Adrenal gland (tissue), 12 donors: ENCODE data around the gene VIT. TPM values are rescaled to one million over a fixed set of nuclear protein-coding genes. Genes with fewer than 3 reads are reported as not detected.

Source experiments
- DNase-seq, 7 donors: peaks; one replicate each; pipeline ENCODE4 v3.0.0-alpha.2; 2019 to 2020
- H3K27ac ChIP-seq, 5 donors: fragments of 200-600 bp; sonication (generic) in 4 of 5; 1 replicate in 3 of 5; 2 replicates in 2 of 5; pipeline versions ENCODE4 v1.5.1 to v1.8.0; 2016 to 2020; ENCODE audit warnings: mild to moderate bottlenecking in 1 of 5
- H3K27me3 ChIP-seq: fragments of 200-600 bp; 2 replicates; pipeline ENCODE4 v1.8.0; 2021
- H3K36me3 ChIP-seq, 2 donors: fragments of 200-600 bp; replicated peaks in 1 of 2; 1 replicate in 1 of 2; 2 replicates in 1 of 2; pipeline versions ENCODE4 v1.5.1 to v1.8.0; 2018 to 2022
- H3K4me1 ChIP-seq, 2 donors: fragments of 200-600 bp; replicated peaks in 1 of 2; 1 replicate in 1 of 2; 2 replicates in 1 of 2; pipeline versions ENCODE4 v1.5.1 to v1.8.0; 2018 to 2021
- H3K4me3 ChIP-seq, 4 donors: fragments of 200-600 bp; sonication (generic) in 3 of 4; one replicate each; pipeline ENCODE4 v1.5.1; 2016 to 2018
- H3K9me3 ChIP-seq, 3 donors: fragments of 200-600 bp; sonication (generic) in 1 of 3; replicated peaks in 1 of 3; 1 replicate in 2 of 3; 2 replicates in 1 of 3; pipeline versions ENCODE4 v1.5.1 to v1.8.0; 2016 to 2021
- POLR2A ChIP-seq, 2 donors: fragments of 450-650 bp; IDR thresholded peaks; one replicate each; pipeline ENCODE4 v1.6.1; 2017; ENCODE audit warnings: antibody characterized with exemption in 2 of 2, mild to moderate bottlenecking in 2 of 2, moderate library complexity in 1 of 2
- WGBS, 4 donors: extraction: QIAGEN DNeasy Blood & Tissue Kit in 2 of 4; methylation state at CpG; one replicate each; pipeline versions ENCODE4 v1.1.5 to v1.1.7; 2013 to 2017; 5-methylcytosine and 5-hydroxymethylcytosine counted together
- intact Hi-C, 2 donors: fragments of 100-400 bp; cut with DNase I; formaldehyde crosslinking; loops; one replicate each; pipeline versions ENCODE4 v1.14.1 to v1.15.0; 2022 to 2023
- polyA plus RNA-seq, 3 donors: library from polyadenylated mRNA; stranded (reverse); fragments of 200-250 nt in 2 of 3; fragments of 350-450 nt in 1 of 3; fragmentation: Illumina TruSeq in 1 of 3; extraction: RNeasy Lipid Tissue Mini Kit (QIAGEN cat#74804) in 1 of 3; gene quantifications; one replicate each; pipeline ENCODE4 v1.2.3, GENCODE V29; 2013 to 2014
- total RNA-seq, 9 donors: library from RNA; depleted of rRNA in 4 of 9; stranded (reverse); fragments of >200 nt in 4 of 9; fragments of 120-200 nt in 1 of 9; fragmentation: NEBNext Ultra II Directional in 1 of 9; extraction: Animal tissue kit (Norgen Biotek cat#: 25700) in 1 of 9; gene quantifications; one replicate each; pipeline versions ENCODE4 v1.1.0 to v1.2.4, GENCODE V29; 2013 to 2023
- TF ChIP-seq, protein P1 (sequence below), 6 experiments: fragments of 450-650 bp in 4 of 6; fragments of 200-600 bp in 2 of 6; sonication (generic) in 1 of 6; IDR thresholded peaks; 1 replicate in 5 of 6; 2 replicates in 1 of 6; pipeline versions ENCODE4 v1.5.1 to v1.8.0; 2016 to 2021; ENCODE audit warnings: antibody characterized with exemption in 6 of 6, mild to moderate bottlenecking in 2 of 6, moderate library complexity in 1 of 6
- donor health status: healthy with polysubstance abuse.
- donor health status: Bipolar disorder and iron deficiency.
- donor health status: DM: yes; HTN: yes; CAD: no.
- donor health status: DM: no; HTN: no; CAD: no.
- donor health status: DM: no; HTN: no; CAD: no.
- donor health status: DM: yes; HTN: yes; CAD: no.

Gene VIT
- total and polyA plus RNA-seq, 12 donors, result 0.06 to 2.0 (median 0.40) TPM; not detected in 2

GRCh38 chr2:36659218-36659617 lies 37.3 kb upstream of the VIT start:
- no peak for TF ChIP-seq POLR2A (IDR thresholded peaks at IDR 0.05)
- TF ChIP-seq, protein P1, sequence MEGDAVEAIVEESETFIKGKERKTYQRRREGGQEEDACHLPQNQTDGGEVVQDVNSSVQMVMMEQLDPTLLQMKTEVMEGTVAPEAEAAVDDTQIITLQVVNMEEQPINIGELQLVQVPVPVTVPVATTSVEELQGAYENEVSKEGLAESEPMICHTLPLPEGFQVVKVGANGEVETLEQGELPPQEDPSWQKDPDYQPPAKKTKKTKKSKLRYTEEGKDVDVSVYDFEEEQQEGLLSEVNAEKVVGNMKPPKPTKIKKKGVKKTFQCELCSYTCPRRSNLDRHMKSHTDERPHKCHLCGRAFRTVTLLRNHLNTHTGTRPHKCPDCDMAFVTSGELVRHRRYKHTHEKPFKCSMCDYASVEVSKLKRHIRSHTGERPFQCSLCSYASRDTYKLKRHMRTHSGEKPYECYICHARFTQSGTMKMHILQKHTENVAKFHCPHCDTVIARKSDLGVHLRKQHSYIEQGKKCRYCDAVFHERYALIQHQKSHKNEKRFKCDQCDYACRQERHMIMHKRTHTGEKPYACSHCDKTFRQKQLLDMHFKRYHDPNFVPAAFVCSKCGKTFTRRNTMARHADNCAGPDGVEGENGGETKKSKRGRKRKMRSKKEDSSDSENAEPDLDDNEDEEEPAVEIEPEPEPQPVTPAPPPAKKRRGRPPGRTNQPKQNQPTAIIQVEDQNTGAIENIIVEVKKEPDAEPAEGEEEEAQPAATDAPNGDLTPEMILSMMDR (IDR thresholded peaks at IDR 0.05), result no peak
- intact Hi-C loops, result no loop called here
- H3K27ac ChIP-seq, result no peak overlapping the region
- WGBS, 4 donors, result 94 to 98% (median 96%) methylated on average over 2 of the region's 2 CpGs
- no peaks in the 10 kb centered on the region for H3K27me3 ChIP-seq
- H3K4me1 ChIP-seq, result peaks cover 0 to 7% of the 10 kb centered on the region in 2 donors
- no peak for DNase-seq
- H3K36me3 ChIP-seq, result no peaks in the 10 kb centered on the region
- no peak overlapping the region for H3K4me3 ChIP-seq
- no peaks in the 10 kb centered on the region for H3K9me3 ChIP-seq

GRCh38 chr2:36659872-36660312 lies 36.6 kb upstream of the VIT start:
- no peaks in the 10 kb centered on the region for H3K36me3 ChIP-seq
- DNase-seq, result peak in 1 of 7 donors; percentile 5
- intact Hi-C loops, result loop anchor here (5.0 kb wide), 1 partner anchor 308 kb away; no protein-coding TSS in a partner anchor
- no peaks in the 10 kb centered on the region for H3K9me3 ChIP-seq
- TF ChIP-seq POLR2A (IDR thresholded peaks at IDR 0.05), result no peak
- TF ChIP-seq, protein P1 (IDR thresholded peaks at IDR 0.05), result no peak
- H3K27ac ChIP-seq, result peak overlapping the region in 1 of 5 donors; percentile 19
- H3K4me1 ChIP-seq, result peaks cover 0 to 7% of the 10 kb centered on the region in 2 donors
- H3K27me3 ChIP-seq, result no peaks in the 10 kb centered on the region
- H3K4me3 ChIP-seq, result no peak overlapping the region

DNA sequence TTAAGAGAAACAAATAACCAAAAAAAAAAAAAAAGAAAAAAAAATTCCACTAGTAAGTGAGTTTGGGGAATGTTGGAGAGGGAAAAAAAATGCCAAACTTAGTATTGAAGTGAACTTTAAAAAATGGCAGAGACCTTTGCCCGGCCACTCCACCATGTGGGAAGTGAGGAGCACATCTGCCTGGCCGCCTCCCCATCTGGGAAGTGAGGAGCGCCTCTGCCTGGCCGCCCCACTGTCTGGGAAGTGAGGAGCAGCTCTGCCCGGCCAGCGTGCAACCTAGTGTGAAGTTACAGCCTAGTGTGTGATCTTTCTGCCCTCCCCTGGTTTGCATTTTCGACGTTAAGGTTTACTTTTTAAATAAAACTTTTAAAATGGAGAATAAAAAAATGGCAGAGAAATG lies 33.9 kb upstream of the VIT start:
- peaks cover 0 to 7% of the 10 kb centered on the region in 2 donors for H3K4me1 ChIP-seq
- H3K4me3 ChIP-seq, result no peak overlapping the region
- no peak overlapping the region for H3K27ac ChIP-seq
- no peaks in the 10 kb centered on the region for H3K27me3 ChIP-seq
- TF ChIP-seq, protein P1 (IDR thresholded peaks at IDR 0.05), result no peak
- TF ChIP-seq POLR2A (IDR thresholded peaks at IDR 0.05), result no peak
- DNase-seq, result no peak
- 92 to 96% (median 93%) methylated on average over 8 of the region's 8 CpGs for WGBS, 4 donors
- H3K36me3 ChIP-seq, result no peaks in the 10 kb centered on the region
- intact Hi-C loops, result loop anchor here (5.0 kb wide), 1 partner anchor 310 kb away; no protein-coding TSS in a partner anchor
- H3K9me3 ChIP-seq, result no peaks in the 10 kb centered on the region

DNA sequence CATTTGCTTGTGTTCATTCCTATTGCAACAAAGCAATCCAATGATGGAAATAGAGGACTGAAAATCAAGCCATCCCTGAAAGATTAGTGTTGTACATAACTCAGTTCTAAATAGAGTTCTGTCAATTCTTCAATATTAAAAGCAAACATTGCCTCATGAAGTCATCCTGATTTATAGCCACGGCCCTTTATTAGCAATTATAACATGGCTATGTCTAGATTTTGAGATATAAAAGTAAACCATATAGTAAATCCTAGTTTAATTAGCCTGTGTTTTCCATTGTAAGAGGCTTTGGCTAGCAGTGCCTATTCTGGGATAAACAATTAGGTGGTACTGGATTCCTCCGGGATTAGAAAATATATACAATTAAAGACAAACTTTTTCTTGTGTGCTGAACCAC lies 33.2 kb upstream of the VIT start:
- no peaks in the 10 kb centered on the region for H3K36me3 ChIP-seq
- WGBS, 4 donors, result 74 to 85% (median 78%) methylated on average over 2 of the region's 2 CpGs
- TF ChIP-seq, protein P1 (IDR thresholded peaks at IDR 0.05), result no peak
- TF ChIP-seq POLR2A (IDR thresholded peaks at IDR 0.05), result no peak
- intact Hi-C loops, result loop anchor here (5.0 kb wide), 1 partner anchor 311 kb away; no protein-coding TSS in a partner anchor
- no peak for DNase-seq
- no peaks in the 10 kb centered on the region for H3K27me3 ChIP-seq
- H3K4me3 ChIP-seq, result no peak overlapping the region
- no peaks in the 10 kb centered on the region for H3K9me3 ChIP-seq
- H3K27ac ChIP-seq, result no peak overlapping the region
- H3K4me1 ChIP-seq, result peaks cover 0 to 7% of the 10 kb centered on the region in 2 donors
